CD14-positive monocyte (primary cell): ENCODE data around the gene SLC47A2. TPM values are rescaled to one million over a fixed set of nuclear protein-coding genes. Genes with fewer than 3 reads are reported as not detected.

Experiments
- DNase-seq, 3 donors: peaks; one replicate each; pipeline ENCODE4 v3.0.0-alpha.2; 2011 to 2022
- H2AFZ ChIP-seq: 2 replicates; pipeline ENCODE4 v1.6.0; 2012; ENCODE audit warnings: mild to moderate bottlenecking, low read depth, low read length, inconsistent platforms; ENCODE audit not compliant: insufficient read depth, poor library complexity, severe bottlenecking
- H3K27ac ChIP-seq, 2 donors: 1 replicate in 1 of 2; 2 replicates in 1 of 2; pipeline ENCODE4 v1.5.1; 2012 to 2013; ENCODE audit warnings: low read length in 2 of 2, control low read depth in 1 of 2, inconsistent platforms in 1 of 2, low read depth in 1 of 2, mild to moderate bottlenecking in 1 of 2
- H3K27me3 ChIP-seq, 2 donors: one replicate each; pipeline versions ENCODE4 v1.6.0 to v1.6.1; 2011 to 2013; ENCODE audit warnings: low read length in 2 of 2; ENCODE audit not compliant: control insufficient read depth in 2 of 2, insufficient read depth in 2 of 2
- H3K36me3 ChIP-seq, 2 donors: replicated peaks in 1 of 2; 1 replicate in 1 of 2; 2 replicates in 1 of 2; pipeline versions ENCODE4 v1.5.1 to v1.6.1; 2012 to 2013; ENCODE audit warnings: low read length in 2 of 2, control low read depth in 1 of 2, inconsistent platforms in 1 of 2, mild to moderate bottlenecking in 1 of 2; ENCODE audit not compliant: insufficient read depth in 2 of 2, control insufficient read depth in 1 of 2
- H3K4me1 ChIP-seq, 2 donors: 1 replicate in 1 of 2; 2 replicates in 1 of 2; pipeline versions ENCODE4 v1.5.1 to v1.6.1; 2012 to 2013; ENCODE audit warnings: low read length in 2 of 2, control low read depth in 1 of 2, inconsistent platforms in 1 of 2, mild to moderate bottlenecking in 1 of 2, moderate library complexity in 1 of 2; ENCODE audit not compliant: insufficient read depth in 2 of 2, control insufficient read depth in 1 of 2
- H3K4me2 ChIP-seq: replicated peaks from 2 replicates; pipeline ENCODE3; 2012; ENCODE audit warnings: low read length, moderate library complexity, mild to moderate bottlenecking; ENCODE audit not compliant: poor library complexity, severe bottlenecking; ENCODE audit errors: extremely low read depth
- H3K4me3 ChIP-seq, 3 experiments: fragments of 200-600 bp in 1 of 3; sonication (generic) in 1 of 3; replicated peaks in 1 of 3; 1 replicate in 2 of 3; 2 replicates in 1 of 3; pipeline ENCODE4 v1.5.1; 2011 to 2013; ENCODE audit warnings: low read length in 3 of 3, mild to moderate bottlenecking in 3 of 3, control low read depth in 2 of 3, low read depth in 2 of 3, inconsistent platforms in 1 of 3, moderate library complexity in 1 of 3
- H3K79me2 ChIP-seq: 2 replicates; pipeline ENCODE4 v1.6.0; 2012; ENCODE audit warnings: mild to moderate bottlenecking, control low read depth, inconsistent platforms, low read length, moderate library complexity; ENCODE audit not compliant: insufficient read depth
- H3K9ac ChIP-seq: 2 replicates; pipeline ENCODE4 v1.6.0; 2017; ENCODE audit warnings: low read length, mild to moderate bottlenecking; ENCODE audit not compliant: insufficient read depth, poor library complexity, severe bottlenecking
- H3K9me3 ChIP-seq, 2 donors: replicated peaks in 1 of 2; 1 replicate in 1 of 2; 2 replicates in 1 of 2; pipeline versions ENCODE4 v1.5.1 to v1.6.1; 2012 to 2013; ENCODE audit warnings: low read length in 2 of 2, control low read depth in 1 of 2; ENCODE audit not compliant: control insufficient read depth in 1 of 2, insufficient read depth in 1 of 2
- H4K20me1 ChIP-seq: 2 replicates; pipeline ENCODE4 v1.6.0; 2012; ENCODE audit warnings: mild to moderate bottlenecking, low read length, control low read depth, moderate library complexity; ENCODE audit not compliant: insufficient read depth
- H3K27ac Mint-ChIP-seq, 7 donors: one replicate each; pipeline ENCODE4 v1.8.0; 2020; ENCODE audit warnings: mild to moderate bottlenecking in 7 of 7, mixed read lengths in 7 of 7, moderate library complexity in 6 of 7, inconsistent platforms in 2 of 7
- H3K27me3 Mint-ChIP-seq, 3 donors: one replicate each; pipeline ENCODE4 v1.8.0; 2021 to 2022; ENCODE audit warnings: low read depth in 3 of 3, mild to moderate bottlenecking in 3 of 3, mixed read lengths in 3 of 3, moderate library complexity in 3 of 3, inconsistent platforms in 1 of 3
- H3K36me3 Mint-ChIP-seq, 2 donors: one replicate each; pipeline ENCODE4 v1.8.0; 2020; ENCODE audit warnings: mixed read lengths in 2 of 2, inconsistent platforms in 1 of 2, mild to moderate bottlenecking in 1 of 2
- H3K4me1 Mint-ChIP-seq: one replicate; pipeline ENCODE4 v1.8.0; 2020; ENCODE audit warnings: mild to moderate bottlenecking, mixed read lengths
- H3K4me3 Mint-ChIP-seq, 2 donors: one replicate each; pipeline ENCODE4 v1.8.0; 2020; ENCODE audit warnings: mild to moderate bottlenecking in 2 of 2, mixed read lengths in 2 of 2, moderate library complexity in 1 of 2
- H3K9me3 Mint-ChIP-seq, 7 donors: one replicate each; pipeline ENCODE4 v1.8.0; 2020 to 2022; ENCODE audit warnings: mixed read lengths in 7 of 7, mild to moderate bottlenecking in 6 of 7, moderate library complexity in 6 of 7, inconsistent platforms in 2 of 7
- CTCF ChIP-seq: fragments of 200-600 bp; IDR thresholded peaks from one replicate; pipeline ENCODE4 v1.8.0; 2022; ENCODE audit warnings: antibody characterized with exemption, mild to moderate bottlenecking
- WGBS: methylation state at CpG from one replicate; pipeline ENCODE4 v1.1.5; 2013; ENCODE audit warnings: missing lambda C conversion rate; ENCODE audit not compliant: insufficient coverage; 5-methylcytosine and 5-hydroxymethylcytosine counted together
- intact Hi-C, 2 donors: fragments of 100-400 bp; cut with micrococcal nuclease; formaldehyde crosslinking; loops; one replicate each; pipeline versions ENCODE4 v1.15.0 to v1.15.1; 2023
- polyA plus RNA-seq, 3 donors: library from polyadenylated mRNA; depleted of rRNA in 1 of 3; unstranded in 2 of 3; stranded (reverse) in 1 of 3; fragments of 300-500 nt in 2 of 3; fragments of >200 nt in 1 of 3; fragmentation: Illumina TruSeq in 2 of 3; gene quantifications; 1 replicate in 2 of 3; 2 replicates in 1 of 3; pipeline ENCODE4 v1.2.3, GENCODE V29; 2012 to 2021

Gene SLC47A2
- polyA plus RNA-seq, 3 donors, result not detected

DNA sequence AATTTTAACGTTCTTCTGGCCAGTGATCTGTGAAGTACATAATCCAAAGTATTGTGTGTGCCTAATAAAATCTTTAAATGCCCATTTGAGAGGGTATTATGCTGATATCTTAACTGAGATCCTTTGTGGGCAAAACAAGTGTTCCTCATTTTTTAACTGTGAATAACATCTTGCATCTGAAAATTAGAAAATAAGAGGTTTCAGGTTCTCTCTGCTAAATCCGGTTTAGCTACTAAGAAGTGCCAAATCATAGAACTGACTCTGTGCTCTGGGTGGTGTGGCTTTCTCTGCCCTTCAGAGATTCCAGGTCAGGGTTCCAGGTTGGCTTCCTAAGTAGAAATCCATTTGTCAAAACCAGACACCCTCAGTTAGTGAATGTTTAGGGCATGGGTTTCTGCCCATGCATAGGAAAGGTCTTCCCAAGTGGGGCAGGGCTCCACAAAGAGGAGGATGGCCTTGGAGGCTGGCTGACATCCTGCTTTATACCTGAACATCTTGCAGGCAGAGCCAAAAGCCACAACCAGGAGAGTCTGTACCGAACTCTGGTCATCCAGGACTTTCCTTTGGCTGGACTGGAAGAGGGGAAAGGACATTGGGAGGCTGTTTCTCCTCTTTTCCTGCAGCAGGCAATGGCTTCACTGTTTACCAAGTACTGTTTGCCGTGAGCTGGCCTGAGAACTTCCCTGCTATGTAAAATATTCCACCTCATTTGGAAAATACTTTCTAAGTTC, 59.4 kb downstream of the SLC47A2 start:
- Histone ChIP-seq H3K79me2 (peaks cover 8% of the 10 kb centered on the region), H3K9me3 (no peaks in the 10 kb centered on the region), H3K27ac (peak overlapping the region in 1 of 2 donors; percentile 55), H3K27me3 (no peaks in the 10 kb centered on the region), H4K20me1 (peaks cover 25% of the 10 kb centered on the region), H3K9ac (no peak overlapping the region), H3K4me1 (peaks cover 0 to 22% of the 10 kb centered on the region in 2 donors), H3K36me3 (peaks cover 58 to 99% of the 10 kb centered on the region in 2 donors), H3K4me3 (no peak overlapping the region), H2AFZ (no peak overlapping the region), H3K4me2 (peak overlapping the region; percentile 1)
- WGBS, result 73% methylated on average over 2 of the region's 4 CpGs
- no peak for TF ChIP-seq CTCF
- Mint-ChIP-seq H3K4me3 (no peak overlapping the region), H3K27ac (peak overlapping the region in 3 of 7 donors; percentile 25 to 85 (median 81)), H3K4me1 (peaks cover 27% of the 10 kb centered on the region), H3K27me3 (peaks cover 0 to 2% (median 0%) of the 10 kb centered on the region in 3 donors), H3K9me3 (peaks cover 0 to 11% (median 5%) of the 10 kb centered on the region in 7 donors), H3K36me3 (peaks cover 81 to 93% of the 10 kb centered on the region in 2 donors)
- intact Hi-C loops, result loop anchor here (5.0 to 10.0 kb wide), 2 partner anchors 98 to 105 kb away; no protein-coding TSS in a partner anchor
- no peak for DNase-seq

- TF ChIP-seq CTCF, result no peak
- peaks cover 34% of the 10 kb centered on the region for H3K4me1 Mint-ChIP-seq
- peak overlapping the region in 1 of 7 donors; percentile 85 for H3K27ac Mint-ChIP-seq
- peaks cover 80 to 90% of the 10 kb centered on the region in 2 donors for H3K36me3 Mint-ChIP-seq
- no peak overlapping the region for H3K4me3 Mint-ChIP-seq
- Histone ChIP-seq H3K27ac (peak overlapping the region in 1 of 2 donors; percentile 55), H3K36me3 (peaks cover 55 to 99% of the 10 kb centered on the region in 2 donors), H3K79me2 (peaks cover 15% of the 10 kb centered on the region), H4K20me1 (peaks cover 31% of the 10 kb centered on the region), H2AFZ (no peak overlapping the region), H3K9me3 (no peaks in the 10 kb centered on the region), H3K9ac (no peak overlapping the region), H3K4me1 (peaks cover 0 to 29% of the 10 kb centered on the region in 2 donors), H3K4me2 (no peak overlapping the region), H3K27me3 (no peaks in the 10 kb centered on the region), H3K4me3 (no peak overlapping the region)
- intact Hi-C loops, result loop anchor here (5.0 to 10.0 kb wide), 2 partner anchors 98 to 106 kb away; no protein-coding TSS in a partner anchor
- H3K9me3 Mint-ChIP-seq, result peaks cover 0 to 11% (median 5%) of the 10 kb centered on the region in 7 donors
- peaks cover 0 to 2% (median 0%) of the 10 kb centered on the region in 3 donors for H3K27me3 Mint-ChIP-seq
- WGBS, result 35% methylated on average over 4 of the region's 4 CpGs
- no peak for DNase-seq
These were observed 60.0 kb downstream of the SLC47A2 start for GRCh38 chr17:19656336-19656735.
